D721Med (cell line): ENCODE measurements around the gene MYO18B.

Experiments
- DNase-seq: peaks from one replicate; pipeline ENCODE4 v3.0.0; 2011; ENCODE audit warnings: low spot score; ENCODE audit not compliant: insufficient read length
- FAIRE-seq: peaks from 2 replicates; lab custom pipeline; 2011; peaks lifted over from hg19 to GRCh38; lab: Jason Lieb, UNC
- CTCF ChIP-seq: IDR thresholded peaks from 2 replicates; pipeline ENCODE4 v1.5.1; 2012; ENCODE audit warnings: mild to moderate bottlenecking, control low read depth; ENCODE audit not compliant: insufficient read depth; ENCODE audit errors: missing control alignments

The MYO18B gene

DNA sequence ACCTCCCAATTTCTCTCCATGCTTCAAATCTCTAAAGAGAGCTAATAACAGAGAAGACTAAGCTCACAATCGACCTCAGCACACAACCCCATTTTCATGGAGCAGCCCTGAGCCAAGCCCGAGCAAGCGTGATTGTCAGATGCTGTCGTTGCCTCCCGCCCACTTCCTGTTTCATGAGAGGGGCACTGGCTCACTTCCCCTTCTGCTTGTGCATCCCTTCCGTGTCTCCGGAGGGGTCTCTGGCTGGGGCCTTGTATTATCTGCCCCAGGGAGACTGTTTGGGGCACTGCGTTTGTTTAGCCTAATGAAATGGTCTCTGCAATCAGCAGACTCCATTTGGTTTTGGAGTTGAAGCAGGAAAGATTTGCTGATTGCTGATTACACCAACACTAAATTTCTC is 246.0 kb downstream of the MYO18B start:
- FAIRE-seq: no peak
- DNase-seq: no peak
- no peak for TF ChIP-seq CTCF

- FAIRE-seq: no peak
- no peak for TF ChIP-seq CTCF
- no peak for DNase-seq
Measured at GRCh38 chr22:25990940-25991339, 249.0 kb downstream of the MYO18B start.

DNA sequence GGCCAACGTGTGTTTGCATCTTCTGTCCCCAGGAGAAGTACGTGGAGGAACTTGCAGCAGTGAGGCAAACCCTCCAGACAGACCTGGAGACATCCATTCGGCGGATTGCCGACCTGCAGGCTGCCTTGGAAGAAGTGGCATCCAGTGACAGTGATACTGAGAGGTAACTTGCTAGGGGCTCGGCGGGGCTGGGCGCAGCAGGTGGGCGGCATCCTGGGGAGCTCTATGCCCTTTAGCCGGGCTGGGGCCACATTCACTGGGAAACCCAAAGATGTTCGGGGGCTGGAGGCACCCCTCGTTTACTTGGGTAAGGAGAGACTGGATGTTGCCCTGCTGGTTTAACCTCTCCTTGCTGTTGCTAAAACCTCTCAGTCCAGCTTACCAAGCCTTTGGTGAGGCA is 250.3 kb downstream of the MYO18B start:
- no peak for TF ChIP-seq CTCF
- FAIRE-seq (no peak), DNase-seq (no peak)

GRCh38 chr22:25996669-25997068 is 254.7 kb downstream of the MYO18B start:
- DNase-seq: no peak
- FAIRE-seq: no peak
- no peak for TF ChIP-seq CTCF

DNA sequence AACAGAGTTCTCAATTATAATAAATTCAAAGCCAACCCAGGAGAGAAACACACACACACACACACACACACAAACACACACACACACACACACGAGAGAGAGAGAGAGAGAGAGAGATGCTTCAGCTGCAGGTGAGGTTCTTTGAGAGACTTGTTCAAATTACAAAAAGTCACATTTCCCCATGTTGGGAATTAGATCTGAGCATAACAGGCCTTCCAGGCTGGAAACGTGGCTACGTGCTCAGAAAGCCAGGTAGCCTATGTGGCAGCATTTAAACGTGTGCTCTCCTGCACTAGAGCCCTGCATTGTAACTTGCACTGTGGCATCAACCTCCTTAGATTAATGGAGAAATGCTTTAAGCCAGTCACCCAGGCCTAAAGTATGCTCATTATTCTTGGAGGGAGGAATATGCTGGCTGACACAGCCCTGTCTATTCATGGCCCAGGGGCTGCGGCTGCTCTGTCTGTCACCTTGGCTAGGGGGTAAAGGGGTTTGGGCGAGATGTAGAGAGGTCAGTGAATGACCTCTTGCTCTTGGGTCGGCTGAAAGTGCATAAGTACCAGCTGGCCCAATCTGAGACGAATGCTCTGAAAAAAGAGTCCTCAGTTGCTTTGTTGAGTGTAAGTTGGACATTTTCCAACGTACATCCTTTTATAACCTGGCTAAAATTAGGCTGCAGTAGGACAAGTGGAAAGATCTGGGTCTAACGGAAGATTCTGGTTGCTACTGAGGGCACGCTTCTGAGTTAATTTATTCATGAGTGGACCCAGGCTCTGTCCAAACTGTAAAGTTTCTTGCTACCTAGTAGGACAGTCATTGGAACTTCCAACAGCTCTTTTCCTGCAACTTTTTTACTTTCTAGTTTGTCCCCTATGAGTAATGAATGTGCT is 256.1 kb downstream of the MYO18B start:
- FAIRE-seq (no peak), DNase-seq (no peak)
- TF ChIP-seq CTCF: no peak

DNA sequence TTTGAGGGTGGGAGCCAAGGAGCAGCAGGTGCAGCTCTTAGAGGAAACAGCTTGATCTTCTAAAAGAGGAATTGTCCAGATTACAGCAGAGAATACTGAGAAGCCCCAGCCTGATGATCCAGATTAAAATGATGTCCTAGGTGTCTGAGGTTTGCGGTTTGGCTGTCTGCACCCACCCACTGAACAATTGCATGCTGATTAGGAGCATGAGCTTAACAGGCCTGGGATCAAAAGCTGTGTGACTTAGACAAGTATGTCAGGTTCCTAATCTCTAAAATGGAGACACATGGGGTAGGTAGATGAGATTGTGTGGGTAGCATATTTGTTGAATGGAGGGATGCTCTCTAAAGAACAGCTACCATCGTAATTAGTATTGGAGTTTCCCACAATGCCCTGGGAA is 260.5 kb downstream of the MYO18B start:
- DNase-seq: peak; percentile 36
- TF ChIP-seq CTCF: no peak
- peak; percentile 79 for FAIRE-seq

GRCh38 chr22:26004477-26004876 is 262.5 kb downstream of the MYO18B start:
- DNase-seq (no peak), FAIRE-seq (no peak)
- TF ChIP-seq CTCF: no peak
